ENCODE data around the gene RXFP4. TPM values are rescaled to one million over a fixed set of nuclear protein-coding genes. Genes with fewer than 3 reads are reported as not detected.

The RXFP4 gene
- total and polyA plus RNA-seq, 2 of the 13 experiments (the other 11 are each of a cell fraction or from before 2014, with no cell fraction given) = 0.38 to 1.4 TPM

DNA sequence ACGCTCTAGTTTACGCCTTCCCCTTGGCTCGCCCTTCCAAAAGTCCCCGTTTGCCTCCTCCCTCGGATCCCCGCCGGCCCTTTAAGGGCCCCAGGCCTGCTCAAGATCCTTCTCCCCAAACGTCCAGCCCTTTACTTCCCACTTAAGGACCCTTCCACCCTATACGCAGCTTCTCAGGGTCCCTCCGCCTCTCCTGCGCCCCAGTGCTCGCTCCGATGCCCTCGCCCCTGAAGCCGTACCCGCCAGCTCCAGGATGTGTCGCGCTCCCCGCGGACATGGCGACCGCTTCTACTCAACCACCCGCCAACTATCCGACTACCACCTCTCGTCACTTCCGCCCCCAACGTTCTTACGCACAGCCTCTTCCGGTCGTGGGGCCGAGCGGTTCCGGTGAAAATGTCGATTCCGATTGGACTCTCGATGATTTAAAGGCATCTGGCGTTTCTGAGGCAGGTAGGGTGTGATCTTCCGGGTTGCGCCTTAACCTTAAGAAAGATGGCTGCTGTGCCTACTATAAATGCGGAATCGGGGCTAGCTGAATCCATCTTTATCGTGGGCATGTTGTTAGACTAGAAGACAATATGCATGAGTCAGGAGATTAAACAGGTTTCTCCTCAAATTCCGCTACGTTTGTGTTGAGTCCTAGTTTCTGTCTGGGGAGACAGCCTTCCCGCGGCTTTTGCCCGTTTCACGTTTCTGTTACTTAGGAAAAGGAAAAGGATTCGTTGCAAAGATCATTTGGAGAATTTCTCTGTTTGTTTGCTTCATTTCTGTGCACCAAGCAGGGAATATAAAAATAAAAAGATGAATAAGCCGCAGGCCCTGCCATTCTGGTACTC lies 7.1 kb upstream of the RXFP4 start, which contains the start of gene KHDC4 (continued):
- TF ChIP-seq, protein P1, sequence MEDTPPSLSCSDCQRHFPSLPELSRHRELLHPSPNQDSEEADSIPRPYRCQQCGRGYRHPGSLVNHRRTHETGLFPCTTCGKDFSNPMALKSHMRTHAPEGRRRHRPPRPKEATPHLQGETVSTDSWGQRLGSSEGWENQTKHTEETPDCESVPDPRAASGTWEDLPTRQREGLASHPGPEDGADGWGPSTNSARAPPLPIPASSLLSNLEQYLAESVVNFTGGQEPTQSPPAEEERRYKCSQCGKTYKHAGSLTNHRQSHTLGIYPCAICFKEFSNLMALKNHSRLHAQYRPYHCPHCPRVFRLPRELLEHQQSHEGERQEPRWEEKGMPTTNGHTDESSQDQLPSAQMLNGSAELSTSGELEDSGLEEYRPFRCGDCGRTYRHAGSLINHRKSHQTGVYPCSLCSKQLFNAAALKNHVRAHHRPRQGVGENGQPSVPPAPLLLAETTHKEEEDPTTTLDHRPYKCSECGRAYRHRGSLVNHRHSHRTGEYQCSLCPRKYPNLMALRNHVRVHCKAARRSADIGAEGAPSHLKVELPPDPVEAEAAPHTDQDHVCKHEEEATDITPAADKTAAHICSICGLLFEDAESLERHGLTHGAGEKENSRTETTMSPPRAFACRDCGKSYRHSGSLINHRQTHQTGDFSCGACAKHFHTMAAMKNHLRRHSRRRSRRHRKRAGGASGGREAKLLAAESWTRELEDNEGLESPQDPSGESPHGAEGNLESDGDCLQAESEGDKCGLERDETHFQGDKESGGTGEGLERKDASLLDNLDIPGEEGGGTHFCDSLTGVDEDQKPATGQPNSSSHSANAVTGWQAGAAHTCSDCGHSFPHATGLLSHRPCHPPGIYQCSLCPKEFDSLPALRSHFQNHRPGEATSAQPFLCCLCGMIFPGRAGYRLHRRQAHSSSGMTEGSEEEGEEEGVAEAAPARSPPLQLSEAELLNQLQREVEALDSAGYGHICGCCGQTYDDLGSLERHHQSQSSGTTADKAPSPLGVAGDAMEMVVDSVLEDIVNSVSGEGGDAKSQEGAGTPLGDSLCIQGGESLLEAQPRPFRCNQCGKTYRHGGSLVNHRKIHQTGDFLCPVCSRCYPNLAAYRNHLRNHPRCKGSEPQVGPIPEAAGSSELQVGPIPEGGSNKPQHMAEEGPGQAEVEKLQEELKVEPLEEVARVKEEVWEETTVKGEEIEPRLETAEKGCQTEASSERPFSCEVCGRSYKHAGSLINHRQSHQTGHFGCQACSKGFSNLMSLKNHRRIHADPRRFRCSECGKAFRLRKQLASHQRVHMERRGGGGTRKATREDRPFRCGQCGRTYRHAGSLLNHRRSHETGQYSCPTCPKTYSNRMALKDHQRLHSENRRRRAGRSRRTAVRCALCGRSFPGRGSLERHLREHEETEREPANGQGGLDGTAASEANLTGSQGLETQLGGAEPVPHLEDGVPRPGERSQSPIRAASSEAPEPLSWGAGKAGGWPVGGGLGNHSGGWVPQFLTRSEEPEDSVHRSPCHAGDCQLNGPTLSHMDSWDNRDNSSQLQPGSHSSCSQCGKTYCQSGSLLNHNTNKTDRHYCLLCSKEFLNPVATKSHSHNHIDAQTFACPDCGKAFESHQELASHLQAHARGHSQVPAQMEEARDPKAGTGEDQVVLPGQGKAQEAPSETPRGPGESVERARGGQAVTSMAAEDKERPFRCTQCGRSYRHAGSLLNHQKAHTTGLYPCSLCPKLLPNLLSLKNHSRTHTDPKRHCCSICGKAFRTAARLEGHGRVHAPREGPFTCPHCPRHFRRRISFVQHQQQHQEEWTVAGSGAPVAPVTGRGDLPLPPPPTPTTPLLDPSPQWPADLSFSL (CRISPR knock-in tag; IDR thresholded peaks at IDR 0.05) = no peak
- TF ChIP-seq ZNF816 (CRISPR knock-in tag; IDR thresholded peaks at IDR 0.05; ENCODE audit: borderline replicate concordance) (no peak), NCOA5 (CRISPR knock-in tag; IDR thresholded peaks at IDR 0.05) (no peak), PCBP2 (optimal IDR thresholded peaks at IDR 0.05; ENCODE audit: low read depth, low read length, poor library complexity, severe bottlenecking) (no peak), GZF1 (CRISPR knock-in tag; IDR thresholded peaks at IDR 0.05) (no peak), ZNF777 (CRISPR knock-in tag; IDR thresholded peaks at IDR 0.05) (0 out of 2 replicates have a peak, but pooled peaks have one; percentile 28), RARA (CRISPR knock-in tag; IDR thresholded peaks at IDR 0.05) (no peak; the same call in 1 of the 2 replicates), SSRP1 (CRISPR knock-in tag; IDR thresholded peaks at IDR 0.05) (no peak), GABPB1 (CRISPR knock-in tag; IDR thresholded peaks at IDR 0.05) (peak; percentile 99), RBFOX2 (IDR thresholded peaks at IDR 0.05; ENCODE audit: low read depth, low read length) (peak; percentile 93), ZNF460 (CRISPR knock-in tag; IDR thresholded peaks at IDR 0.05; ENCODE audit: borderline replicate concordance) (no peak), NCOA2 (CRISPR knock-in tag; IDR thresholded peaks at IDR 0.05) (peak; percentile 46; the same call in 1 of the 2 replicates), ZNF703 (CRISPR knock-in tag; IDR thresholded peaks at IDR 0.05; ENCODE audit: borderline replicate concordance) (no peak), ZNF446 (CRISPR knock-in tag; IDR thresholded peaks at IDR 0.05) (0 out of 2 replicates have a peak, but pooled peaks have one; percentile 42), TARDBP (CRISPR knock-in tag; IDR thresholded peaks at IDR 0.05) (peak; percentile 79; the same call in 1 of the 2 replicates), THAP11 (CRISPR knock-in tag; IDR thresholded peaks at IDR 0.05) (peak; percentile 97)
- TF ChIP-seq, protein P2, sequence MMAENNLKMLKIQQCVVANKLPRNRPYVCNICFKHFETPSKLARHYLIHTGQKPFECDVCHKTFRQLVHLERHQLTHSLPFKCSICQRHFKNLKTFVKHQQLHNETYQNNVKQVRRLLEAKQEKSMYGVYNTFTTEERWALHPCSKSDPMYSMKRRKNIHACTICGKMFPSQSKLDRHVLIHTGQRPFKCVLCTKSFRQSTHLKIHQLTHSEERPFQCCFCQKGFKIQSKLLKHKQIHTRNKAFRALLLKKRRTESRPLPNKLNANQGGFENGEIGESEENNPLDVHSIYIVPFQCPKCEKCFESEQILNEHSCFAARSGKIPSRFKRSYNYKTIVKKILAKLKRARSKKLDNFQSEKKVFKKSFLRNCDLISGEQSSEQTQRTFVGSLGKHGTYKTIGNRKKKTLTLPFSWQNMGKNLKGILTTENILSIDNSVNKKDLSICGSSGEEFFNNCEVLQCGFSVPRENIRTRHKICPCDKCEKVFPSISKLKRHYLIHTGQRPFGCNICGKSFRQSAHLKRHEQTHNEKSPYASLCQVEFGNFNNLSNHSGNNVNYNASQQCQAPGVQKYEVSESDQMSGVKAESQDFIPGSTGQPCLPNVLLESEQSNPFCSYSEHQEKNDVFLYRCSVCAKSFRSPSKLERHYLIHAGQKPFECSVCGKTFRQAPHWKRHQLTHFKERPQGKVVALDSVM (CRISPR knock-in tag; IDR thresholded peaks at IDR 0.05) = no peak
- TF ChIP-seq, protein P3, sequence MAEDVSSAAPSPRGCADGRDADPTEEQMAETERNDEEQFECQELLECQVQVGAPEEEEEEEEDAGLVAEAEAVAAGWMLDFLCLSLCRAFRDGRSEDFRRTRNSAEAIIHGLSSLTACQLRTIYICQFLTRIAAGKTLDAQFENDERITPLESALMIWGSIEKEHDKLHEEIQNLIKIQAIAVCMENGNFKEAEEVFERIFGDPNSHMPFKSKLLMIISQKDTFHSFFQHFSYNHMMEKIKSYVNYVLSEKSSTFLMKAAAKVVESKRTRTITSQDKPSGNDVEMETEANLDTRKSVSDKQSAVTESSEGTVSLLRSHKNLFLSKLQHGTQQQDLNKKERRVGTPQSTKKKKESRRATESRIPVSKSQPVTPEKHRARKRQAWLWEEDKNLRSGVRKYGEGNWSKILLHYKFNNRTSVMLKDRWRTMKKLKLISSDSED (CRISPR knock-in tag; IDR thresholded peaks at IDR 0.05) = no peak
- TF ChIP-seq, protein P4, sequence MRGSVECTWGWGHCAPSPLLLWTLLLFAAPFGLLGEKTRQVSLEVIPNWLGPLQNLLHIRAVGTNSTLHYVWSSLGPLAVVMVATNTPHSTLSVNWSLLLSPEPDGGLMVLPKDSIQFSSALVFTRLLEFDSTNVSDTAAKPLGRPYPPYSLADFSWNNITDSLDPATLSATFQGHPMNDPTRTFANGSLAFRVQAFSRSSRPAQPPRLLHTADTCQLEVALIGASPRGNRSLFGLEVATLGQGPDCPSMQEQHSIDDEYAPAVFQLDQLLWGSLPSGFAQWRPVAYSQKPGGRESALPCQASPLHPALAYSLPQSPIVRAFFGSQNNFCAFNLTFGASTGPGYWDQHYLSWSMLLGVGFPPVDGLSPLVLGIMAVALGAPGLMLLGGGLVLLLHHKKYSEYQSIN (CRISPR knock-in tag; IDR thresholded peaks at IDR 0.05; ENCODE audit: borderline replicate concordance) = no peak

All from HepG2 (cell line).